Stimulated activated CD8-positive, alpha-beta memory T cell treated with anti-CD3 and anti-CD28 coated beads, Interleukin-4, amount 100 ng/mL, for 24 hours (primary cell): ENCODE results near the gene ALDOC.
"Not testable (repeated sequence)": the region's sequence is repeated elsewhere in the genome, so short reads cannot be mapped to it uniquely, and the experiment has no call there.

Experiments
- DNase-seq: peaks from one replicate; pipeline ENCODE4 v3.0.0-alpha.2; 2020; ENCODE audit warnings: low read depth

The ALDOC gene

DNA sequence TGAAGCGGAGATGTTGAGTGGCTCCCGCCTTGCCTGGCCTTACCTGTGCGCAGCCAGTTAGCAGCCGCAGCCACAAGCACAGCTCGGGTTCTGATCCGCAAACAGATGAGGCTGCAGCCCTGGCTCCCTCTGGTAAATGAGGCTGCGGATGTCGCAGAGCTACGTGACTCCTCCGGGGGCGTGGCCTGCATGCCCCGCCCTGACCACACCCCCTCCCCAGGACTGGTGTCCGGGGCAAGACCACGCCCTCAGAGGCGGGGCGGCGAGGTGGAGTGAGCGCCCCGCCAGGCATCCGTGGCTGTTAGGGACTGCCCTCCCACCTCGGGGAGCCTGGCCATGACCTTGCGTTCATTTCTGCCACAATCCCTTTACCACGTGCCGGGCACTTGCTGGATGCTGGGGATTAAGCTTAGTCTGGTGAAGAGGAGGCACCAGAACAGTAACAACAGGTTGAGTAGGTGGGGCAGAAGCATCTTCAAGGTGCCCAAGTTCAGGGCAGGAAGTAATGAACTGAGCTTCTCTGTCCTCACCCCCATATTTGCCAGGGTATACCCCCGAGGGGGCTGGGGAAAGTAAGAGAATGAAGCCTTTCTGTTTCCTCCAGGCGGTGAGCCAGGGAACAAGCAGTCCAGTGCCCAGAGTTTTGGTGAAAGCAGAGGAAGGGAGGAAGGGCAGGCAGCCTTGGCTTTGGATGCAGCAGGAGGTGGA is at the start of gene ALDOC:
Gene ALDOC (minus strand): TSS at position 138 of the 708 bp plus-strand sequence. CDS start 1,363 bp downstream, outside the sequence.
- peak; percentile 97 for DNase-seq

DNA sequence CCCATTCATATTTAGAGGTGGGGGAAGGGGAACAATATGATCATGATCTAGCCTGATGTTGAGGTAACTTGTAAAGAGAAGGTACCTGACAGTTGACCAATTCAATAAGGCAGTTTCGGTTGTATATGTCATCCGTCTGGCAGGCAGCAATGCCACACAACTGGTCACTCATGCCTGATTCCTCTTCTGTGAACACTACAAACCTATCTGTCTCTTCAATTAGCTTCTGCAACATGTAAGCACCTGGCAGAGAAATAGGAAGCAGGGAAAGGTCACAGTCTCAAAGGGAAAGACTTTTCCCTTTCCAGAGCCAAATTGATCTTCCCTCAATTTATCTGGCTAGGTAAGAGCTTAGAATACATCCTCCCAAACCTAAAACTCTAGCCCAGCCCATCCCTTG is 47.5 kb upstream of the ALDOC start:
- DNase-seq = no peak

DNA sequence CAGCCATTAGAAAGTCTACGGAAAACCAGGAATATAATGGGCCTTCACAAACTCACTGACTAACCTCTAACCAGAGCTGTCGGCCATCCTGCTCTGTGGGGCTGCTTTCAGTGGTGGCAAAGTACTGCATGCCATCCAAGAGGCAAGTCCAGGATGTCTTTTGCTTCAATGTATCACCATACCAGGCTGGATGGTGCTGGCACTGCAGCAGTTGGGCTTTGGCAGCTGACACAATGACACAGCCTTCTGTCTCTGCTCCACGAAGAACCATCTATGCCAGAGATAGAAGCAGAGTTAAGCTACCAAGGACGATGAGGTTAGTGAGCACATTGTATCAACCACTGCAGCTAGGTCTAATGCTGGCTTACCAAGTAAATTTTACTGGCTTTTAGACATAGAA is 47.0 kb upstream of the ALDOC start:
- no peak for DNase-seq

DNA sequence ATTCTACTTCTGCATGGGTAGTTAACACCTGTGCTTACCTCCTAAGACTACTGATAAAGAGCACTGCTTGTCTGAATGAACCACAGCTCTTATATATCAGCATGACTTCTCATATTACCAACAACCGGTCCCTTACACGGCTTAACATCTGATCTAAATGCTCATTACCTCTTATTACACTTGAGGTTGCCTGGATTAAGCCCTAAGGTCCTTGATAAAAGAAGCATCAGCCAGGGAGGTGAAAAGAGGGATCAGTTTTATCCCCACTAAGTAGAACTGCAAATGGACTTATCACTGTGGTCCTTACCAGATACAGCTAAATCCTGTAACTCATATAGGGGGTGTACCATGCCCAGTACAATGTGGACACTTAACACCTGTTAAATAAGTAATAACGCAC is 45.5 kb upstream of the ALDOC start:
- no peak for DNase-seq

DNA sequence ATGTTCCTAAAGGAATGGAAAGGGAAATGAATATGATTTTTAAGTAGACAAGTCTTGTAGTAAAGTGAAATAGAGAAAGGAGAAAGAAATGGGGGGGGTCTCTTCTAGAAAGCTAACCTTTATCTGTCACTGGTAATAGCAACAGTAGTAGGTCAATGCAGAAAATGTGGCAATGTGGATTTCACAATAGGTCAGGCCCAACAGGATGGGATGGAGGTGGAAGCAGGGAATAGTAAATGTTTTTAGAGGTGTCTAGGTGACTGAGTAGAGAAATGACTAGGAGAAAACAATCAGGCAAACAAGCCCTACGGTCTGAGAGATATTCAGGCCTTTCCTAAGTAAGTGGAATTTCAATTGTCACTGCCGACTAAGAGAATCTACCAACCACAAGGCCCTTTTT is 43.3 kb upstream of the ALDOC start:
- DNase-seq = no peak

DNA sequence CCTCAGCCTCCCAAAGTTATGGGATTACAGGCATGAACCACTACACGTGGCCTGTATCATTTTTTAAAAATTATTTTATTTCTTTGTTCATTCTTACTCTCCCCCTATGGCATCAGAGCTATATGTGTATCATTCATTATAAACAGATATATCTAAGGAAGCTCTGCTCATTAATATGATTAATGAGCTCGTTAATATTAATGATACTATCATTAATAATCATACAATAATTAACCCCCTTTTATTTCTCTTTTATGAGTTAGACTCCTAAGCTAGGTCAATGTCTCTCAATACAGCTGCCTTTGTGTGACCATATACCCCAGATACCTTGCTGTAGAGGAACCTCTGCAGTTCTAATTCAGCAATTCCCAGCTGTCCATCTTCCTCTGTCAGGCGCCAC is 41.8 kb upstream of the ALDOC start:
- DNase-seq = no peak

DNA sequence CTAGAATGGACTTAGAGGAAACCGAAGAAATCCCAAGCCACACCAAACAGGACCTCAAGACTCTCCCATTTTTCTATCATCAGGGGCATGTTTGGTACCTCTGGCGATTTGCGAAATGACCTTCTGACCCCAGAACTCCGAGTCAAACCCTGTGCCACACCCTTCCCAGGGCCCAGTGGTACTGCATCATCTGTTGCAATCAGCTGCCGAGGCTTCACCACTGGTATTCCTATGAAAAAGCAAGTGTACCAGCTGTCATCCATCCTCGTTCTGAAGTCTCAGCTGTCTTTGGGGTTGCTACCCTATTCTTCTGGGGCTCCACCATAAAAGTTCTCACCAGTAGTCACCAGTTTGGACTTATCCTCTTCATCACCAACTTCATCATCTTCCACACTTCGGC is 39.6 kb upstream of the ALDOC start:
- DNase-seq = no peak

DNA sequence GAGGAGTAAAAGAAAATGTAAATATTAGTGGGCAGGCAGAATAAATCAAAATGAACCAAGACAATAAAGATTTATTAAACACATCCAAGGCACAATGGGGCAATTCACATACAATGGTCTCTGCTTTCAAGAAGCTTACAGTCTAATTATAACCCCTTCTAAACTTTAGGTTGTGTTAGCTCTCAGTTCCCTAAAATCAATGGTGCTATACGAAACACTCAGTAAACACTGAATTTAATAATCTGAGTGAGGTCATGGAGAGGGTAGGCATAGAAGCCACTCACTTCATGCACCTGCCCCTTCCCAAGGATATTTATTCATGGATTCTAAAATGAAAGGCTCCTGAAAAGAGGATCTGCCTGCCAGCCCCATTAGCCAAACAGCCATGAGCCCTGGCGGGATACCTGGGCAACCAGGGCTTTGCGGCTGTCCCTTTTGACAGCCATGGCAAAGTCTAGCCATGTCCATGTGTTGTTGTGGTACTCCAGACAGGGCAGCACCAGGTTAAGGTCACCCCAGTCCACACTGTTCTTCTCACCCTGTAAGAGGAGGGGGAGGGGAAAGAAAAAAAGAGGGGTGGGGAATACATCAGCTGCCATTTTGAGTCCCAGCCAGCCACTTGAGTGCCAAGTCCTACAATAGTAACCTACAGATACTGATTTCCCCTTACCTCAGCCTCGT is 38.7 kb upstream of the ALDOC start:
- no peak for DNase-seq

DNA sequence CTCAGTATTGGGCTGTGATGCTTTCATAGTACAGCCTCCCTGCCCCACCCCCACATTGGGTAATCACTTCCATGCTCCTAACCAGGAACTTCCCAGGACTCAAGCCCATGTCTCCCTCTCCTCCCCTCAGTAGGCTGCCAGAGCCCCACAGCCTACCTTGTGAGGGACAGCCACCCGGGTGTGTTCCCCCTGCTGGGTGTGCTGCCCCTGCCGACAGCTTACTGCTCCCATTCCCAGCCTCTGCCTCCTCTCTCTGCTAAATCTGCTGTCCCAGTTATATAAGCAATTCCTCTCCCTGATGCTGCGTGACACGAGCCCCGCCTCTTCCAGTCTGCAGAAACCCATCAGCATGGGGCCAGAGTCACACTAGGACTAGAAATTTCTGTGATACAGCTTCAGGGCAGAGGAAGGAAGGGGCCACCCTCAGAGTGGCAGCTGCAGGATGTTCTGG is 37.3 kb upstream of the ALDOC start, which contains the start of gene RSKR:
Gene RSKR (minus strand): TSS at position 255 of the 451 bp plus-strand sequence. CDS start 24 bp downstream, at position 231.
- DNase-seq = no peak

DNA sequence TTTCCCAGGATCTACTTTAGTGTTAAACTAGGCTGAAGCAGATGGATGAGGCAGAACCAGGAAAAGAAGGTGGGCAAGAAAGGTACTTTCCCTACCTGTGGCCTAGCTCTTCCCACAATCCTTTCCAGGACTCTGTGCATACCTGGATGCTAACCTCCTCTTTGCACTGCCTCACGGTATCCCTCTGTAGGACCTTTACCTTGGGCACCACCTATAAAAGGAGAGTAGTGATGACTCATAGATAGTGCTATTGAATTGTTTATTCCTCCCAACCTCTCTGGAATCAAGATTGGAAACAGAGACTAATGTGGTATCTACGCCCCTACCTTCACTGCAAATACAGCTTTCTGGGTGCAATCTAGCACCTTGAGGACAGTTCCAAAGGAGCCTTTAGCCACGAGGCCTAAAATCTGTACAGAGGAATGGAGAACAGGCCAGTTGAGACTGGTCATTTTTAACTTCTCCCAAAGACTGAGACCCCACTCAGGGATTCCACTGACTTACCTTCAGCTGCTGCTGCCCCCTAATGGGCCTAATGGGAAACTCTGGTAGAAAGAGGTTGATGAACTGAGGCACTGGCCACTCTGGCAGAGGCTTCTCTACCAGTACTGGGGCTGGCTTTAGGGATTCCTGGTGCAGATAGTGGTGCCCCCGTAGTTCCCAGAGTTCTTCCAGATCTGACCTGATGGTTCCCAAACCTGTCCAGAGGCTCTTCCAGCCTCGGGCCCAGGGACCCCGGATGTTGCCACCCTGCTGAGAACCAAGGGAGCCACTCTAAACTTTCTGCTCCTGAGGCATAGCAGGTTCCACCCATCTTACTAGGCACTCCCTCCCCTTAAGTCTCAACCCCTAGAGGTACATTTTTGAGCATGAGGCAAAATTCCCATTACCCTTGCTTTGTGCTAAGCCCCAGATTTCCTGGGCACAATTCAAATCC is 36.5 kb upstream of the ALDOC start:
- DNase-seq = no peak

DNA sequence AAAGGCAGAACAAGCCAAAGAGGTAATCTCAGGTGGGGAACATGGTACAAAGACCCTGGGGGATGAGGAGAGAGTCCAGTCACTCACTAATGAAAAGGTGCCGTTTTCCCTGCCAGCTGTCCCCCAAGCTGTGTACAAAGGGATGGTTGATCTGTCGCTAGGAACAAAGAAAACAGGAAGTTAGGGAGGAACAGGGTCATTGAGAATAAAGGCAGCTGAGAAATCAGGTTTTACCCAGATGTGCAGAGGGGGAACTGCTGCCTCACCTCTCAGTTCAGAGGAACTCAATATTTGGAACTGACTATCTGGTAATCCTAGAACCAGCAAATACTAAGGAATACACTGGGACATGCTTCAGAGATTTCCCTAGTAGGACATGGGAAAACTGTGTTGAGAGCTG is 35.8 kb upstream of the ALDOC start:
- DNase-seq = no peak

DNA sequence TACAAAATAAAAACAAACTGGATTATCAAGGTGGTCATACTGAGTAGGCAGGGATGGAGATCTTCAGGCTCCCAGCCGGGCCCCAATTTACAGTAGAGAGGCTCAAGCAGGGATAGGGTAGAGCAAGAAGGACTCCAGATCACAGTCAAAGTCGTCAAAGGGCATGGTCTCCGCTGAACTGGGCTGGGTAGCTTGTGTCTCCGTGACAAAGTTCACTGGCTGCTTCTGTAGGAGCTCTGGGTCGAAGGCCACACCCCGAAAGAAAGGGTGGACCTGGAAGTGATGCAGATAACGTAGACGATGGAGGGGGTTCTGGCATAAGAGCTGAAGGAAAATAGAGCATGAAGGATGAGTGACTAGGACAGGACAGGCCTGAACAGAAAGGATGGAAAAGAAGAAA is 33.7 kb upstream of the ALDOC start:
- DNase-seq = no peak

DNA sequence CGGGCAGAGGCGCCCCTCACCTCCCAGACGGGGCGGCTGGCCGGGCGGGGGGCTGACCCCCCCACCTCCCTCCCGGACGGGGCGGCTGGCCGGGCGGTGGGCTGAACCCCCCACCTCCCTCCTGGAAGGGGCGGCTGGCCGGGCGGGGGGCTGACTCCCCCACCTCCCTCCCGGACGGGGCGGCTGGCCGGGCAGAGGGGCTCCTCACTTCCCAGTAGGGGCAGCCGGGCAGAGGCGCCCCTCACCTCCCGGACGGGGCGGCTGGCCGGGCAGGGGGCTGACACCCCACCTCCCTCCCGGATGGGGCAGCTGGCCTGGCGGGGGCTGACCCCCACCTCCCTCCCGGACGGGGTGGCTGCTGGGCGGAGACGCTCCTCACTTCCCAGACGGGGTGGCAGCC is 27.3 kb upstream of the ALDOC start:
- not testable (repeated sequence) for DNase-seq

DNA sequence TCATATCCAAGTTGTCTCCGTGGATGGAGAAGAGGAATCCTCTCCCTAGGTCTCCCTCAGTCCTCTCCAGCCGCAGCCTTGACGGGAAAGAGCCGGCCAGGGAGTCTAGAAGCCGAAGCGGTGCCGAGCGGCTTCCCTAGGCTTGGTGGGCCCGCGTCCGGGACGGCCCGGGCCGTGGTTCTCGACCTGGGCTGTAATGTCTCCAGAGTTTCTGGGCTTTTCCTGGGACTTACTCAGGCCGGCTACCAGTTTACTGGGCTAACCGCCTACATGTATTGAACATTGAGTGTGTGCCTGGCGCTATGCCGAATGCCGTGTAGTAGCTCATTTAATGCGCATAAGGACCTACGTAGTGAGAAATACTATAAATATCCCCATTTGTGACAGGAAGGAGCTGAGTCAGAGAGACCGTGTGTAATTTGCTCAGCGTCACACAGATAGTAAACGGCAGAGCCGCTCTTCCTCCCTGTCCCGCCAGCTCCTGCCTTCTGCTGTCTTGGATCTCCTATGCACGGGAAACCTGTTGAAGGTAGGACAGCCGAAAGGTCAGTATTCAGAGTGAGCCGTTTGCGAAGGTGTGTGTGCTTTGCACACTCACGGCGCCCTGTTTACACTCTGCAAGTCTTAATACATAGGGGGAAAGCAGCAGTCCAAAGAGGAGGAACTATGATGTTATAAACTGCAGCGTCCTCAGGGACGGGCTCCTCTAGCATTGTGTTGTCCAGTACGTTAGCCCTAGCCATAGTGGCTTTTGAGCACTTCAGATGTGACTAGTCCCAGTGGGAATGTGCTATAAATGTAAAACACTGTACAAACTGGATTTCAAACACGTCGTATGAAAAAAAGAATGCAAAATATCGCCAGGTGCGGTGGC is 22.9 kb upstream of the ALDOC start:
- DNase-seq = peak; percentile 28

DNA sequence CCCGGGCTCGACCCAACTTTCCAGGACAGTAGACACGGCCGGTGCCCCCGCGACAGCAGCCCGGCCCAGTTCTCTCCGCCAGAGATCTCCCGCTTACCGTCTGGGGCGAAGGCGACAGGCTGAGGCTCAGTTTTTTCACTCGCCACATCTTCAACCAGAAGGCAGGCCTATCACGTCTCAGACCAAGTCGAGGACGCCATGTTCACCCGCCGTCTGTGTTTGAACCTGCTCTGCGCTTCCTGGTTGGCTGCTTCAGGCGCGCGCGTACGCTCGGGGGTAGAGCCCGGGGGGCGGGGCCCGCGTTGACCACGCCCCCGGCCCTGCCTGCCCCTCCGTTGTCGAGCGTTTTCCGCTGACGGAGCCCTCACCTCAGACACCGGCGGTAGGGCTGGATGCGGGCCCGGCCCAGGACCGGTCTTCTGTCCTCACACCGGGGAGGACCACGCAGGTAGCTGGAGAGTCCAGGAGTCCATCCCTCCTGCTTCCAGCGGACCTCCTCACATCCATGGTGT is 22.2 kb upstream of the ALDOC start, which contains the start of gene SPAG5:
Gene SPAG5 (minus strand): TSS at position 227 of the 512 bp plus-strand sequence. CDS start 79 bp downstream, at position 148.
- DNase-seq = peak; percentile 86

DNA sequence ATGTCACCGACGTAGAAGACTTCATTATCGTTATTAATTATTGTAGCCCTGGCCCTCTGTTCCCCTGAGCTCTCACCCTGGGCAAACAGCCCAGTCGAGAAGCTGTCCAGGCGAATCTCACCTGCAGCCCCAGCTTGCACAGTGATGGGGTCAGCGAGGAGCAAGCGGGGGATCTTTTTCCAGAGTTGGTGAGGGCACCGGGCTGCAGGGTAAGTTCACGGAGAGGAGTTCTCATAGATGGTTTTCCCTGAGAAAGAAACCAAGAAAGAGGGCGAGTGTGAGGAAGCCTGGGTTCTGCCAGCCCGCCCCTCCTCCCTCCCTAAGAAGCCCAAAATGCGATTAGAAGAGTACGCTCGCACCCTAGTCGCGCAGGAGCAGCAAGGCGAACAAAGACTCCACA is 21.7 kb upstream of the ALDOC start:
- DNase-seq = no peak

DNA sequence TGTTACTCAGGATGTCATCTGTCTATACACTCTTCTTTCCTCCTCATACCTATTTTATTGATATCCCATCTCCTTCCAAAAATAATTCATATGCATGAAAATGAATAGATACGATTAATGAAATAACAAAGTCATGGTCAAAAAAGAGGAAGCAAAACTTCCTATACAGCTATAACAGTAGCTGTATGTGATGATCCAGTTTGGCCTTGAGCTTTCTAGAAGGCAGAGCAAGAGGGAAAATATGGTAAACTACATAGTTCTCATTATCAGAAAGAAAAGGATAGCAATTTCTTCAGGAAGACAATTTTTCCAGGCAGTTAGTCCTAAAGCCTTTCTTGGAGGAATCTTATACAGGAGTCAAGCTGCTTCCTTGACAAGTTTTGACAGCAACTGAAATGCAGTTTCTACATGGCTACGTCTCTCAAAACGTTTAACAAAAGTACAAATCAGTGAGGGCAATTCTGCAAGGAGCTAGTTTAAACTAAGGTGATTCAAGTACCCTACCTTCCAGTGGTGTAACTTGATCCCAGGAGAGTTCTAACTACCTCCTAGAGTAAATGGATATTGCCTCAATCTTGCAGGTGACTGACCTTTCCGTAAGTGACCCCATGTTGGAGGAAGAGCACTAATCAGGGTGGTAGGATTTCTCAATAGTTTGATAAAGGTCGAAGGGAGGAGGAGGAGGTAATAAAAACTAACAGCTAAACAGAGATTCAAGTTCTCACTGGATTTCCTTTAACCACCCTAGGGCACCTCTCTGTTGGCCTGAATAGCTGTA is 21.1 kb upstream of the ALDOC start:
- DNase-seq = no peak

DNA sequence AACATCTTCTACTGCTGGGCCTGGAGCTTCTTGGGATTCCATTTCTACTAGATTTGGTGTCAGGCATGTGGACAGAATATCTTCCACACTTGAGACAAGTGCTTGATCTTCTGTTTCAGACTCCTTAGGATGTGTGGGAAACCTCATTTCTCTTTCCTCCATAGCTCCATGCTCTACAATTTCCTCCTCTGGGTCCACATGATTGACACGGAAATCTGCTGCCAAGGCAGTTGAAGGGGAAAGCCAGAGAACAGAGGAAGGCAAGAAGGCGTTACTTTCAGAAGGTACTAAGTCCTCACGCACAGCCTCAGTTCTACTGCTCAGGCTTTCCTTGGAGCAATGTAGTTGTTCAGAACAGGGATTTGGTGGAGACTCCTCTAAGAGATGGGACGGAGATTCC is 15.6 kb upstream of the ALDOC start:
- no peak for DNase-seq

DNA sequence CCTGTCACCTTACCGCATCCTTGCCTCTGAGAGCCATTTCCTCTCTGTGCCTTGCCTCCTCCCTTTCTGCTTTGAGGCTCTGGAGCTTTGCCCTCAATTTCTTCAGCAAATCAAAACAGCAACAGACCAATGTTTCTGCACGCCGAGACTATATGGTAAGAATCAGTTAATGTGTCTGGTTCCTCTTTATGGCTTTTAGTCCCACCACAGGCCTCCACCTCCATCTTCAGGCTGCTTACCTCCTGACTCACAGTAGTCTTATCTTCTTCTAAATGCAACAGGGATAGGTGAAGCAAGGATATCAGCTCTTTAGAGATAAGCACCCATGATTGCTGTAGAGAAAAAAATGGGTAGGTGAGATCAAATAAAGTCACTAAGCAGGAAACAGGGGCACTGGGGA is 9.2 kb upstream of the ALDOC start:
- no peak for DNase-seq

DNA sequence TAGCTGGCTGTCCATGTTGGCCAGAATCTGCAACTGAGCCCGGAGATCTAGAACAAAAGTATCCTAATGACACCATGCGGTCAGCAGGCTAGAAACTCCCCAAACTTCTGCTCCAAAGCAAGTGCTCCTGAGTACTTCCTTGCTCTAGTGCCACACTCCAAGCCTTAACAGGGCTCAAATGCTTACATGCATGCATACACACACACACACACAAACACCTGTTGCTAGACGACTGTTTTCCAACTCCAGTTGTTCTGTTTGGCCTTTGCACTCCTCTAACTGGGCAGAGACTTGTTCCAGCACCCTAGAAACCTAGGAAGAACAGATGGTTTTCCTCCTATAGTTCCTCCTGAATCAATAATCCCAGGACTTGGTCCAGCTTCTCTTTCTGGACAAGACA is 7.7 kb upstream of the ALDOC start:
- no peak for DNase-seq
